Stomach smooth muscle (tissue), 2 donors: ENCODE measurements around the gene ARVCF.

ENCODE experiments used
- H3K27ac ChIP-seq: one replicate; pipeline ENCODE4 v1.7.0; 2013; ENCODE audit warnings: mild to moderate bottlenecking, low read length, inconsistent platforms
- H3K27me3 ChIP-seq, 2 donors: one replicate each; pipeline ENCODE4 v1.7.0; 2013; ENCODE audit warnings: low read length in 2 of 2; ENCODE audit not compliant: insufficient read depth in 2 of 2, control insufficient read depth in 1 of 2
- H3K36me3 ChIP-seq, 2 donors: one replicate each; pipeline ENCODE4 v1.7.0; 2013; ENCODE audit warnings: low read length in 2 of 2; ENCODE audit not compliant: control insufficient read depth in 2 of 2, insufficient read depth in 2 of 2
- H3K4me1 ChIP-seq: one replicate; pipeline ENCODE4 v1.7.0; 2013; ENCODE audit warnings: low read length; ENCODE audit not compliant: control insufficient read depth, insufficient read depth
- H3K4me3 ChIP-seq, 2 donors: one replicate each; pipeline ENCODE4 v1.7.0; 2013; ENCODE audit warnings: low read length in 2 of 2
- H3K9ac ChIP-seq, 2 donors: one replicate each; pipeline ENCODE4 v1.7.0; 2013; ENCODE audit warnings: low read length in 2 of 2, mild to moderate bottlenecking in 1 of 2
- H3K9me3 ChIP-seq, 2 donors: one replicate each; pipeline ENCODE4 v1.7.0; 2013; ENCODE audit warnings: low read length in 2 of 2; ENCODE audit not compliant: control insufficient read depth in 2 of 2
- donor health status: healthy.
- donor health status: Pancreatic carcinoma.

The ARVCF gene

DNA sequence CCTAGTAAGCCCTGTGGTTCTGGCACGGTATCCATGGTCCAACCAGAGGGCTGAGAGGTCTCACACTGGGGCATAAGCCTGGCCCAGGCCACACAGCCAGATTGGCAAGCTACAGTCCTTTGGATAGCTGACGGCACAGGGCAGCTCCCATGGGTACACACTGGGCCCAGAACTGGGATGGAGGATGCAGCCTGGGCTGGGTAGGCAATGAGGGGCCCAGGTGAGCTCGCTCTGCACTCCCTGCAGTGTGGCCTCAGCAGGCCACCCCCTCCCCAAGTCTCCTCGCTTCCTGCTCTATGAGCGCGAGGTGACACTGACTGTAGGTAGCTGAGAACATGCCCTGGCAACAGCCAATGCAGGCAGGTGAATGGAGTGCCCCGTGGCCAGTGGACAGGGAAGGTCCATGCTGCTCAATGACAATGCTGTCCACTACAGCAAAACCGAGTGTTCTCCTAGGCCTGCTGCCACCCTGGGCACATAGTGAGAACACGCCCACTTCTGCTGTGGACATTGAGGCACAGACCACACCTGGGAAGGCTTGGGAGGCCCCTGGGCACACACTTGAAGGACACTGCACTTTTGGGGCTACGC is 3.8 kb downstream of the ARVCF start:
- no peak overlapping the region for H3K27ac ChIP-seq
- no peaks in the 10 kb centered on the region for H3K9me3 ChIP-seq
- H3K4me3 ChIP-seq, result no peak overlapping the region
- H3K36me3 ChIP-seq, result no peaks in the 10 kb centered on the region
- no peaks in the 10 kb centered on the region for H3K27me3 ChIP-seq
- peaks cover 27% of the 10 kb centered on the region for H3K4me1 ChIP-seq
- H3K9ac ChIP-seq, result peak overlapping the region in 1 of 2 donors; percentile 13

DNA sequence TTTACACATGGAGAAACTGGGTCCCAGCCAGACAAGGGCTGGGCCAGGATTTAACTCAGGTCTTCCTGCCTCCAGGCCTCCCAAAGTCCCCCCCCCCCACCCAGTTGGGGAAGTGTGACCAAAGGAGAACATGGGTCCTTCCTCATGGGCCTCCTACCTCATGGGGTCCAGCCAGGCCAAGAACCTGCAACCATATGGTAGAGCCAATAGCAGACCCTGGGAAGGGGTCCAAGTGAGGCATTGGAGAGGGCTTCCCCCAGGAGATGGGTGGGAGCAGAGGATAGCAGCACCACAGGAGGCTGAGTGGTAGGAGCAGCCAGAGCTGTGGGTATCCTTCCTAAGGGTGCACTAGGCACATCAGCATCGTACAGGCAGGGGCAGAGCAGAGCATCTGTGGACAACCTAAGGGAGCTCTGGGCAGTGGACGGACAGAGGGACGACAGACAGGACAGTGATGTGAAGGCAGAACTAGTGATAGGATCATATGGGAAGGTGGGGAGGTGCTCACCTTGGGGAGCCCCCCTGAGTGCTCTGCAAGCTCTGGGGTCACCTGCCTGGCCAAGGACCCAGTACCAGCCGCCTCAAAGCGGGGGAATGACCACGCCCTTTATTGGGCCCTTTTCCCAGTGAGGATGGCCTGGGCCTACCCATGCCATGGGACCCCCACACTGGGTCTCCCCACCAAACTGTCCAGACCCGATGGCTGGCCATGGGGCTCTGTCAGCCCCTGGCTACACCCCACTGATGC is 4.5 kb downstream of the ARVCF start:
- Histone ChIP-seq H3K27ac (no peak overlapping the region), H3K4me1 (peaks cover 24% of the 10 kb centered on the region), H3K9me3 (no peaks in the 10 kb centered on the region), H3K4me3 (no peak overlapping the region), H3K27me3 (no peaks in the 10 kb centered on the region), H3K9ac (no peak overlapping the region), H3K36me3 (no peaks in the 10 kb centered on the region)

DNA sequence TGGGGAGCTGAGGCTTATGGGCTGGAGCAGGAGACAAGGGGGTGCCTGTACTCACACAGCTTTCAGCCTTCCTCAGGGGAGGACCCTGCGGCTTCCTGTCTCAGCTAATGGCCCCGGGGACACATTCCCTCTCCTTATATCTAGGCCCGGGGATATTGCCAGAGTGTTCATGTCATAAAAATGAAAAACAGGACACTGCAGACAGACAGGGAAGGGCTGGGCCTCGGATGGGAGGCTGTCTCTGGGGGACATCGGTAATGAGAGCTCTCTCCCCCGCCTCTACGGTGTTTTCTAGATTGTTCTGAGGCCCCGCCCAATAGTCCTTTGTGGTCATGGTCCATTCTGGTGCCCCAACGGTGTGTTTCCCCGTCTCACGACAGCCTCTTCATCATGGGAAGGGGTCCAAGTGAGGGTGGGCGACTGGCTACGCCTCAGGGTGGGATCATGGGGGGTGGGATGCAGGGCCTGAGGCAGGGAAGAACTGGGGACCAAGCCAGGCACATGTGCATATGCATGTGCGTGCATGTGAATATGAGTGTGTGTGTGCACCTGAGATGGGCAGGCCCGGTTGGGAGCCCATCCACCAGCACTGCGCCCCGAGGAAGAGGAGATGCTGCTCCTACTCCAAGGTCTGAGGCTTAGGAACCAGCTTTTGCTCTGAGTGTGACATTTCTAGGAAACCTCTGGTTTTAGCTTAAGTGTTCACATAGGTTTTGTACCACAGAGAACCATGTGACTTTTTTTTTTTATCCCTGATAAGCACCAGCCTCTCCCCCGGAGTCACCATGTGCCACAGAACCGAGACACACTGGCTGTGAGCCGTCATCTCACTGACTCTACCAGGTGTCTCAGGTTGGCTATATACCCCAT is 5.3 kb downstream of the ARVCF start:
- Histone ChIP-seq H3K36me3 (no peaks in the 10 kb centered on the region), H3K27ac (no peak overlapping the region), H3K4me3 (no peak overlapping the region), H3K27me3 (no peaks in the 10 kb centered on the region), H3K9ac (no peak overlapping the region), H3K9me3 (no peaks in the 10 kb centered on the region), H3K4me1 (peaks cover 19% of the 10 kb centered on the region)

- Histone ChIP-seq H3K9me3 (no peaks in the 10 kb centered on the region), H3K36me3 (no peaks in the 10 kb centered on the region), H3K9ac (no peak overlapping the region), H3K27ac (no peak overlapping the region), H3K27me3 (no peaks in the 10 kb centered on the region), H3K4me1 (peaks cover 11% of the 10 kb centered on the region), H3K4me3 (no peak overlapping the region)
These were observed 6.1 kb downstream of the ARVCF start for GRCh38 chr22:20010307-20011122.

- H3K4me1 ChIP-seq, result peaks cover 8% of the 10 kb centered on the region
- H3K27ac ChIP-seq, result no peak overlapping the region
- H3K4me3 ChIP-seq, result no peak overlapping the region
- H3K9me3 ChIP-seq, result no peaks in the 10 kb centered on the region
- H3K36me3 ChIP-seq, result no peaks in the 10 kb centered on the region
- no peaks in the 10 kb centered on the region for H3K27me3 ChIP-seq
- no peak overlapping the region for H3K9ac ChIP-seq
These were observed 6.9 kb downstream of the ARVCF start for GRCh38 chr22:20009582-20010306.

- Histone ChIP-seq H3K27ac (no peak overlapping the region), H3K4me1 (peaks cover 8% of the 10 kb centered on the region), H3K9me3 (no peaks in the 10 kb centered on the region), H3K36me3 (no peaks in the 10 kb centered on the region), H3K9ac (no peak overlapping the region), H3K27me3 (no peaks in the 10 kb centered on the region), H3K4me3 (no peak overlapping the region)
These were observed 7.6 kb downstream of the ARVCF start for GRCh38 chr22:20009018-20009491.

DNA sequence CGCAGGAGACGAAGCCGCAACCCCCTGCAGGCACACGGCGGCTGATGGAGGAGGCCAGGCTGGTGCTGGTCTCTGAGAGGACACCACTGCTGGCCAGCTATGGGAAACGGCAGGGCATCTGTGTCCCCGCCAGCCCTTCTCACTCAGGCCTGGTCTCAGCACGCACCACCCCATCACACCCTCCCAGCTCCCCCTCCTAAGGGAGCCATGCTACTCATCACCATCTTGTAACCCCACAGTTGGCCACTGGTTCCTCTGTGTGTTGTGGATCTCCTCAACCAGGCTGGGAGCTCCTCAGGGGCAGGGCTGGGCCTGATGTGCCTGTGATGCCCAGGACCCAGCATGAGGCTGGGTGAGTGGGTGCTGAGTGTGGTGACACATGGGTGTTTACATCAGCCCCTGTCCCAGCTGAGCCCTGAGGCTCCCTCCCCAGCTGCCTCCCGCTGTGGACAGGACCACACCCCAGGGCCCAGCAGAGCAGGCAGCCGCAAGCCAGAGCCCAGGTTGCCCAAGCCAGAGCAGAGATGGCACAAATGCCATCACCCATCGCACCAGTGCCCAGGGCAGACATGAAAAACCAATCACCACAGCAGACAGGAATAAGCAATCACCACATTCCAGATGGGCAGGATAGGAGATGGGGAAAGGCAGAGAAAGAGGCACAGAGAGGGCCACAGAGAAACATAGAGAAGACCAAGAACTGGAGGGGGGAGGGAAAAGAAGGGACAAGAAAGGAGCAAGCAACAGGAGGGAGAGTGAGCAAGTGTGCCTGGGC is 8.2 kb downstream of the ARVCF start:
- no peak overlapping the region for H3K27ac ChIP-seq
- no peak overlapping the region for H3K9ac ChIP-seq
- no peak overlapping the region for H3K4me3 ChIP-seq
- peaks cover 6% of the 10 kb centered on the region for H3K4me1 ChIP-seq
- no peaks in the 10 kb centered on the region for H3K27me3 ChIP-seq
- H3K9me3 ChIP-seq, result no peaks in the 10 kb centered on the region
- H3K36me3 ChIP-seq, result no peaks in the 10 kb centered on the region

DNA sequence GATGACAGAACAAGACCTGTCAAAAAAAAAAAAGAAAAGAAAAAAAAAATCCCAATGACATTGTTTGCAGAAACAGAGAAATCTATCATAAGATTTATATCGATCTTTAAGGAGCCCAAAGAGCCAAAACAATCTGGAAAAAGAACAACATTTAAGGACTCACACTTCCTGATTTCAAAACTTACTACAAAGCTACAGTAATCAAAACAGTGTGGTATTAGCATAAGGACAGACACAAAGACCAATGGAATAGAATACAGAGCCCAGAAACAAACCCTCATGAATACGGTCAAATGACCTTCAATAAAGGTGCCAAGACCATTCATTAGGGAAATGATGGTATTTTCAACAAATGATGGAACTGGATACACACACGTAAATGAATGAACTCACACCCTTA is 12.2 kb downstream of the ARVCF start:
- Histone ChIP-seq H3K36me3 (no peaks in the 10 kb centered on the region), H3K27ac (no peak overlapping the region)

GRCh38 chr22:20003304-20003703 is 13.3 kb downstream of the ARVCF start:
- Histone ChIP-seq H3K9ac (no peak overlapping the region), H3K36me3 (no peaks in the 10 kb centered on the region), H3K4me1 (peaks cover 9% of the 10 kb centered on the region), H3K4me3 (no peak overlapping the region), H3K27me3 (no peaks in the 10 kb centered on the region), H3K27ac (no peak overlapping the region), H3K9me3 (no peaks in the 10 kb centered on the region)

More for the DNA sequence above, 12.2 kb downstream of the ARVCF start:
- Histone ChIP-seq H3K9me3 (no peaks in the 10 kb centered on the region), H3K27me3 (no peaks in the 10 kb centered on the region), H3K4me3 (no peak overlapping the region), H3K9ac (no peak overlapping the region), H3K4me1 (peaks cover 5% of the 10 kb centered on the region)
